CD4-positive, alpha-beta memory T cell (primary cell): ENCODE measurements around the gene UBE2C. TPM values are rescaled to one million over a fixed set of nuclear protein-coding genes. Genes with fewer than 3 reads are reported as not detected.
A peak's percentile ranks its signal among the peaks of the same experiment; 100 is the strongest.
"Not testable (repeated sequence)": the region's sequence is repeated elsewhere in the genome, so short reads cannot be mapped to it uniquely, and the experiment has no call there.

Source experiments
- CTCF ChIA-PET: fragments of 350-600 bp; sonication (Branson Sonifier 250); formaldehyde crosslinking; loops from one replicate; lab custom pipeline; 2021; ENCODE audit warnings: inconsistent platforms; ENCODE audit not compliant: partially characterized antibody; lab: Charles Lee
- POLR2A ChIA-PET: fragments of 350-600 bp; sonication (Branson Sonifier 250); formaldehyde crosslinking; loops from one replicate; lab custom pipeline; 2021; ENCODE audit not compliant: partially characterized antibody; lab: Charles Lee
- DNase-seq, 5 donors: peaks; one replicate each; pipeline versions ENCODE4 v3.0.0 to v3.0.0-alpha.2; 2020 to 2022; ENCODE audit warnings: mixed read lengths in 1 of 5
- H3K27ac ChIP-seq: one replicate; pipeline ENCODE4 v1.7.0; 2013; ENCODE audit warnings: low read depth, low read length
- H3K27me3 ChIP-seq: 2 replicates; pipeline ENCODE4 v1.7.0; 2013; ENCODE audit warnings: mild to moderate bottlenecking, low read length, moderate library complexity; ENCODE audit not compliant: insufficient read depth
- H3K36me3 ChIP-seq: 2 replicates; pipeline ENCODE4 v1.7.0; 2013; ENCODE audit warnings: mild to moderate bottlenecking, low read length, moderate library complexity; ENCODE audit not compliant: insufficient read depth
- H3K4me1 ChIP-seq: 2 replicates; pipeline ENCODE4 v1.7.0; 2013; ENCODE audit warnings: mild to moderate bottlenecking, low read length, moderate library complexity; ENCODE audit not compliant: insufficient read depth
- H3K4me3 ChIP-seq, 2 donors: one replicate each; pipeline ENCODE4 v1.7.0; 2013; ENCODE audit warnings: low read length in 2 of 2, mild to moderate bottlenecking in 1 of 2
- H3K9me3 ChIP-seq, 2 donors: one replicate each; pipeline ENCODE4 v1.7.0; 2013; ENCODE audit warnings: low read length in 2 of 2, control low read depth in 1 of 2; ENCODE audit not compliant: control insufficient read depth in 1 of 2
- H3K27ac Mint-ChIP-seq, 7 donors: one replicate each; pipeline ENCODE4 v1.8.0; 2020 to 2021; ENCODE audit warnings: mixed read lengths in 7 of 7, mild to moderate bottlenecking in 6 of 7, inconsistent platforms in 3 of 7, moderate library complexity in 3 of 7
- H3K27me3 Mint-ChIP-seq, 2 donors: one replicate each; pipeline ENCODE4 v1.8.0; 2020 to 2021; ENCODE audit warnings: mixed read lengths in 2 of 2
- H3K36me3 Mint-ChIP-seq, 2 donors: one replicate each; pipeline ENCODE4 v1.8.0; 2020 to 2021; ENCODE audit warnings: mixed read lengths in 2 of 2, inconsistent platforms in 1 of 2, mild to moderate bottlenecking in 1 of 2
- H3K4me1 Mint-ChIP-seq, 4 donors: one replicate each; pipeline ENCODE4 v1.8.0; 2020 to 2021; ENCODE audit warnings: mixed read lengths in 4 of 4, mild to moderate bottlenecking in 1 of 4
- H3K4me3 Mint-ChIP-seq, 8 donors: one replicate each; pipeline ENCODE4 v1.8.0; 2020 to 2021; ENCODE audit warnings: mixed read lengths in 8 of 8, mild to moderate bottlenecking in 7 of 8, moderate library complexity in 6 of 8, inconsistent platforms in 3 of 8
- H3K9me3 Mint-ChIP-seq, 8 donors: one replicate each; pipeline ENCODE4 v1.8.0; 2020 to 2021; ENCODE audit warnings: mixed read lengths in 8 of 8, mild to moderate bottlenecking in 5 of 8, inconsistent platforms in 3 of 8, moderate library complexity in 1 of 8
- intact Hi-C: fragments of 100-400 bp; cut with micrococcal nuclease; formaldehyde crosslinking; loops from one replicate; pipeline ENCODE4 v1.15.1; 2023
- polyA plus RNA-seq, 2 donors: library from polyadenylated mRNA; unstranded; fragments of 300-500 nt; fragmentation: Illumina TruSeq; gene quantifications; one replicate each; pipeline ENCODE4 v1.2.3, GENCODE V29; 2021
- total RNA-seq, 2 experiments: library from RNA; stranded (reverse); gene quantifications; one replicate each; pipeline ENCODE4 v1.2.3, GENCODE V29; 2021

Gene UBE2C
- total and polyA plus RNA-seq, 4 experiments from 2014 or later = 0.36 to 0.61 (median 0.55) TPM; not detected in 1

- no peak overlapping the region for H3K27ac ChIP-seq
- no peaks in the 10 kb centered on the region for H3K36me3 ChIP-seq
- no peaks in the 10 kb centered on the region for H3K9me3 ChIP-seq
- H3K4me1 ChIP-seq = peaks cover 7% of the 10 kb centered on the region
- Mint-ChIP-seq H3K9me3 (no peaks in the 10 kb centered on the region), H3K4me3 (peak overlapping the region; percentile 64 to 84 (median 80)), H3K27ac (peak overlapping the region in 6 of 7 donors; percentile 2 to 86 (median 66)), H3K4me1 (peaks cover 7 to 22% (median 15%) of the 10 kb centered on the region in 4 donors), H3K27me3 (peaks cover 6 to 19% of the 10 kb centered on the region in 2 donors), H3K36me3 (no peaks in the 10 kb centered on the region)
- intact Hi-C loops = loop anchor here (1.0 to 2.0 kb wide), 3 partner anchors 33 to 139 kb away; partner anchors contain the start of genes ACOT8, CTSA, NEURL2 and ZSWIM3
- H3K27me3 ChIP-seq = no peaks in the 10 kb centered on the region
- H3K4me3 ChIP-seq = peak overlapping the region in 1 of 2 donors; percentile 46
- CTCF ChIA-PET = interaction anchor here (0.8 to 2.9 kb wide), 11 partner anchors 9 to 146 kb away, joined by 3 to 11 read pairs (median 4); partner anchors contain the start of genes CTSA and PCIF1
- DNase-seq = peak; percentile 37 to 58 (median 47)
- POLR2A ChIA-PET = interaction anchor here (0.6 to 2.3 kb wide), 10 partner anchors 10 to 128 kb away, joined by 3 to 13 read pairs (median 4); partner anchors contain the start of genes CTSA, NEURL2, PCIF1 and SNX21
These were observed 11.7 kb downstream of the UBE2C start for GRCh38 chr20:45823949-45824835.

GRCh38 chr20:45826381-45827019 lies 14.1 kb downstream of the UBE2C start:
- ChIA-PET POLR2A (interaction anchor here (0.7 to 1.2 kb wide), 2 partner anchors 107 to 1522 kb away, joined by 3 read pairs; no protein-coding TSS in a partner anchor), CTCF (no interaction called here)
- intact Hi-C loops = no loop called here
- H3K9me3 ChIP-seq = no peaks in the 10 kb centered on the region
- Mint-ChIP-seq H3K36me3 (no peaks in the 10 kb centered on the region), H3K27ac (no peak overlapping the region), H3K4me1 (peaks cover 7 to 22% (median 15%) of the 10 kb centered on the region in 4 donors), H3K9me3 (no peaks in the 10 kb centered on the region), H3K4me3 (no peak overlapping the region), H3K27me3 (peaks cover 6 to 20% of the 10 kb centered on the region in 2 donors)
- H3K36me3 ChIP-seq = no peaks in the 10 kb centered on the region
- no peak overlapping the region for H3K4me3 ChIP-seq
- H3K27me3 ChIP-seq = no peaks in the 10 kb centered on the region
- H3K4me1 ChIP-seq = peaks cover 7% of the 10 kb centered on the region
- DNase-seq = no peak
- H3K27ac ChIP-seq = no peak overlapping the region

- Histone ChIP-seq H3K36me3 (no peaks in the 10 kb centered on the region), H3K9me3 (no peaks in the 10 kb centered on the region), H3K4me3 (no peak within 1 kb of the TSS), H3K27me3 (no peaks in the 10 kb centered on the region), H3K4me1 (peaks cover 7% of the 10 kb centered on the region), H3K27ac (no peak within 1 kb of the TSS)
- Mint-ChIP-seq H3K27me3 (peaks cover 6 to 17% of the 10 kb centered on the region in 2 donors), H3K36me3 (no peaks in the 10 kb centered on the region), H3K4me1 (peaks cover 7 to 19% (median 15%) of the 10 kb centered on the region in 4 donors), H3K27ac (peak within 1 kb of the TSS in 1 of 7 donors; percentile 18), H3K4me3 (peak within 1 kb of the TSS in 1 of 8 donors; percentile 31), H3K9me3 (no peaks in the 10 kb centered on the region)
- ChIA-PET CTCF (interaction anchor here (1.0 kb wide), 1 partner anchor 143 kb away, joined by 3 read pairs; no protein-coding TSS in a partner anchor), POLR2A (interaction anchor here (1.2 kb wide), 1 partner anchor 107 kb away, joined by 3 read pairs; no protein-coding TSS in a partner anchor)
- DNase-seq = no peak
- intact Hi-C loops = no loop called here
These were observed 14.7 kb downstream of the UBE2C start, which contains the start of gene TNNC2 for GRCh38 chr20:45827030-45827652. Gene TNNC2 (minus strand): TSS chr20:45827312. CDS start chr20:45827248, 64 bp downstream.

DNA sequence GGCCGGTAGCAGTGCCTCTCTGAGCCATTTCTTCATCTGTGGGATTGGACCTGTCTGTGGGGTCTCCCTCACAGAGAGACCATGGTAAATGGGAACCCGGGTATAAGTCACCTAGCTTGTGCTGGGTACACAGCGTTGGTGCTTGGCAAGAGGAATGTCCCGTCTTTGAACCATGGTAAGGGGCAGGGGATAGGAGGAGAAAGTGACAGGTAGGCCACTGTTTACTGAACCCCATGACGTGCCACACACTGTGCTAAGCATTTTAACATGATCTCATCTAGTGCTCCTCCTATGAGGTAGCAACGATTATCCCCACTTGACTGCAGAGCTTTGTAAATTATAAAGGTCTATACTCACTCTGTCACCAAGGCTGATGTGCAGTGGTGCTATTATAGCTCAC lies 15.3 kb downstream of the UBE2C start:
- no peaks in the 10 kb centered on the region for H3K9me3 Mint-ChIP-seq
- no peak overlapping the region for H3K4me3 ChIP-seq
- H3K27ac Mint-ChIP-seq = no peak overlapping the region
- no peaks in the 10 kb centered on the region for H3K36me3 ChIP-seq
- H3K9me3 ChIP-seq = no peaks in the 10 kb centered on the region
- peaks cover 6 to 15% of the 10 kb centered on the region in 2 donors for H3K27me3 Mint-ChIP-seq
- H3K27me3 ChIP-seq = no peaks in the 10 kb centered on the region
- intact Hi-C loops = no loop called here
- H3K4me3 Mint-ChIP-seq = no peak overlapping the region
- DNase-seq = no peak
- H3K27ac ChIP-seq = no peak overlapping the region
- peaks cover 6% of the 10 kb centered on the region for H3K4me1 ChIP-seq
- H3K4me1 Mint-ChIP-seq = peaks cover 7 to 18% (median 13%) of the 10 kb centered on the region in 4 donors
- no peaks in the 10 kb centered on the region for H3K36me3 Mint-ChIP-seq
- ChIA-PET POLR2A (no interaction called here), CTCF (interaction anchor here (0.6 to 1.0 kb wide), 2 partner anchors 21 to 142 kb away, joined by 3 read pairs; no protein-coding TSS in a partner anchor)

DNA sequence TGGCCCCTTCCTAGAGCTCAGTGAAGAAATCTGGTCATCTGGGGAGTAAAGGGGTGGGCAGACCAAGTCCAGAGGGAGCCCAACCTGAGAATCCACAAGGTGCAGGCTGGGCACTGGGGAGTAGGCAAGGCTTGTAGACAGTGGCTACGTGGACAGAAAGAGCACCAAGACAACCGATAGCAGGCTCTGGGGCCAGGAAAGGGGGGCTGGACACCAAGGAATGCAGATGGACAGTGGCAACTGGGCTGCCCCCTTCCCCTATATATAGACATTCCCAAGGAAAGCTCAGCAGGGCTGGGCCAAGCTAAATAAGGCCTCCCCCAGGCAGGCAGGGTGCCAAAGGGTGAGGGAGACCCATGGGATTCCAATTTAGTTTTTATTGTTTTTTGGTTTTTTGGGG lies 16.1 kb downstream of the UBE2C start:
- H3K27me3 Mint-ChIP-seq = peaks cover 6 to 11% of the 10 kb centered on the region in 2 donors
- CTCF ChIA-PET = interaction anchor here (1.0 kb wide), 1 partner anchor 142 kb away, joined by 3 read pairs; no protein-coding TSS in a partner anchor

DNA sequence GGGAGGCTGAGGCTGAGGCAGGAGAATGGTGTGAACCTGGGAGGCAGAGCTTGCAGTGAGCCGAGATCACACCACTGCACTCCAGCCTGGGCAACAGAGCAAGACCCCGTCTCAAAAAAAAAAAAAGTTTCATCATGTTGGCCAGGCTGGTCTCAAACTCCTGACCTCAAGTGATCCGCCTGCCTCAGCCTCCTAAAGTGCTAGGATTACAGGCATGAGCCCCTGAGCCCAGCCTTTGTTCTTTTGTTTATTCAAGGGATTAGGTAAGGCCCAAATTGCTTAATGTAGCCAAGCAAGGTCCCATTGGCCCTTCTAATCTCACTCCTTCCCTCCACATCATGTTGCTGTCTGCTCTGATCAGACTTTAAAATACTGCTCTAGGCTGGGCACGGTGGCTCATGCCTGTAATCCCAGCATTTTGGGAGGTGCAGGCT lies 17.2 kb downstream of the UBE2C start:
- H3K4me3 ChIP-seq, H3K9me3 Mint-ChIP-seq, H3K4me3 Mint-ChIP-seq, CTCF ChIA-PET, H3K9me3 ChIP-seq, H3K27me3 ChIP-seq, H3K27ac ChIP-seq, H3K36me3 ChIP-seq, H3K36me3 Mint-ChIP-seq, POLR2A ChIA-PET, intact Hi-C loops, H3K27me3 Mint-ChIP-seq, H3K27ac Mint-ChIP-seq, DNase-seq: not testable (repeated sequence)
- H3K4me1 ChIP-seq = peaks cover 13% of the 10 kb centered on the region
- H3K4me1 Mint-ChIP-seq = peaks cover 9 to 17% (median 10%) of the 10 kb centered on the region in 4 donors

More for the DNA sequence above, 16.1 kb downstream of the UBE2C start:
- no peak overlapping the region for H3K27ac ChIP-seq
- H3K36me3 Mint-ChIP-seq = no peaks in the 10 kb centered on the region
- POLR2A ChIA-PET = no interaction called here
- no peak for DNase-seq
- intact Hi-C loops = no loop called here
- H3K9me3 Mint-ChIP-seq = no peaks in the 10 kb centered on the region
- H3K9me3 ChIP-seq = no peaks in the 10 kb centered on the region
- H3K4me3 ChIP-seq = no peak overlapping the region
- H3K4me1 Mint-ChIP-seq = peaks cover 13 to 23% (median 18%) of the 10 kb centered on the region in 4 donors
- no peak overlapping the region for H3K27ac Mint-ChIP-seq
- H3K4me3 Mint-ChIP-seq = no peak overlapping the region
- no peaks in the 10 kb centered on the region for H3K36me3 ChIP-seq
- no peaks in the 10 kb centered on the region for H3K27me3 ChIP-seq
- peaks cover 6% of the 10 kb centered on the region for H3K4me1 ChIP-seq
